Naive thymus-derived CD8-positive, alpha-beta T cell (primary cell): ENCODE results near the gene EID2B. TPM values are rescaled to one million over a fixed set of nuclear protein-coding genes. Genes with fewer than 3 reads are reported as not detected.

Source experiments
- ATAC-seq, 2 donors: fragments of 150-1000 bp; cut with Tn5 transposase in 1 of 2; sonication (Bioruptor Pico), chemical (Tn5 transposase) in 1 of 2; 1 replicate in 1 of 2; 2 replicates in 1 of 2; pipeline ENCODE4 v1.10.0; 2021; ENCODE audit warnings: mild to moderate bottlenecking in 2 of 2, moderate library complexity in 2 of 2
- POLR2A ChIA-PET: fragments of 350-600 bp; sonication (Branson Sonifier 250); formaldehyde crosslinking; loops from one replicate; lab custom pipeline; 2021; ENCODE audit warnings: antibody characterized with exemption; lab: Charles Lee
- DNase-seq, 10 donors: peaks; one replicate each; pipeline versions ENCODE4 v3.0.0 to v3.0.0-alpha.2; 2020 to 2022
- H3K27ac Mint-ChIP-seq, 10 donors: one replicate each; pipeline ENCODE4 v1.8.0; 2020 to 2022; ENCODE audit warnings: mild to moderate bottlenecking in 10 of 10, mixed read lengths in 10 of 10, moderate library complexity in 4 of 10, inconsistent platforms in 1 of 10
- H3K27me3 Mint-ChIP-seq, 5 donors: one replicate each; pipeline ENCODE4 v1.8.0; 2021 to 2022; ENCODE audit warnings: mixed read lengths in 5 of 5
- H3K36me3 Mint-ChIP-seq, 3 donors: one replicate each; pipeline ENCODE4 v1.8.0; 2020 to 2022; ENCODE audit warnings: mixed read lengths in 3 of 3, mild to moderate bottlenecking in 2 of 3, inconsistent platforms in 1 of 3
- H3K4me1 Mint-ChIP-seq, 4 donors: one replicate each; pipeline ENCODE4 v1.8.0; 2021 to 2022; ENCODE audit warnings: mixed read lengths in 4 of 4
- H3K4me3 Mint-ChIP-seq, 10 donors: one replicate each; pipeline ENCODE4 v1.8.0; 2020 to 2022; ENCODE audit warnings: mild to moderate bottlenecking in 10 of 10, mixed read lengths in 10 of 10, moderate library complexity in 6 of 10, inconsistent platforms in 1 of 10
- H3K9me3 Mint-ChIP-seq, 9 donors: one replicate each; pipeline ENCODE4 v1.8.0; 2020 to 2022; ENCODE audit warnings: mixed read lengths in 9 of 9, mild to moderate bottlenecking in 3 of 9, inconsistent platforms in 1 of 9, moderate library complexity in 1 of 9
- polyA plus RNA-seq, 3 donors: library from polyadenylated mRNA; unstranded; fragments of 300-500 nt; fragmentation: Illumina TruSeq; gene quantifications; one replicate each; pipeline ENCODE4 v1.2.3, GENCODE V29; 2021
- total RNA-seq, 8 experiments: library from RNA in 2 of 8; stranded (reverse) in 2 of 8; gene quantifications; one replicate each; pipeline ENCODE4 v1.2.3 and lab custom pipeline; 2021 to 2026

Gene EID2B
- total and polyA plus RNA-seq, 5 experiments from 2014 or later = 4.9 to 7.7 (median 6.4) TPM

GRCh38 chr19:39497701-39497995 is 35.0 kb downstream of the EID2B start:
- no peak for DNase-seq
- Mint-ChIP-seq H3K4me3 (peak overlapping the region in 4 of 10 donors; percentile 23 to 75 (median 57)), H3K27me3 (peaks cover 19 to 52% (median 30%) of the 10 kb centered on the region in 5 donors), H3K4me1 (peaks cover 15 to 27% (median 19%) of the 10 kb centered on the region in 4 donors), H3K36me3 (peaks cover 0 to 6% (median 0%) of the 10 kb centered on the region in 3 donors), H3K9me3 (peaks cover 0 to 2% (median 0%) of the 10 kb centered on the region in 9 donors), H3K27ac (no peak overlapping the region)
- POLR2A ChIA-PET = interaction anchor here (0.7 to 1.7 kb wide), 5 partner anchors 19 to 910 kb away, joined by 3 to 10 read pairs (median 3); partner anchors contain the start of genes EID2B and RPS16
- no peak for ATAC-seq

GRCh38 chr19:39496063-39496462 is 36.6 kb downstream of the EID2B start:
- ATAC-seq (no peak), DNase-seq (no peak)
- peaks cover 0 to 2% (median 0%) of the 10 kb centered on the region in 9 donors for H3K9me3 Mint-ChIP-seq
- H3K4me1 Mint-ChIP-seq = peaks cover 15 to 27% (median 19%) of the 10 kb centered on the region in 4 donors
- no peak overlapping the region for H3K27ac Mint-ChIP-seq
- peaks cover 0 to 11% (median 2%) of the 10 kb centered on the region in 3 donors for H3K36me3 Mint-ChIP-seq
- POLR2A ChIA-PET = no interaction called here
- H3K27me3 Mint-ChIP-seq = peaks cover 19 to 43% (median 24%) of the 10 kb centered on the region in 5 donors
- no peak overlapping the region for H3K4me3 Mint-ChIP-seq

GRCh38 chr19:39494661-39495060 is 38.0 kb downstream of the EID2B start:
- no peak for DNase-seq
- H3K27me3 Mint-ChIP-seq = peaks cover 9 to 29% (median 15%) of the 10 kb centered on the region in 5 donors
- H3K4me3 Mint-ChIP-seq = no peak overlapping the region
- H3K36me3 Mint-ChIP-seq = peaks cover 0 to 18% (median 2%) of the 10 kb centered on the region in 3 donors
- POLR2A ChIA-PET = no interaction called here
- H3K27ac Mint-ChIP-seq = no peak overlapping the region
- no peak for ATAC-seq
- no peaks in the 10 kb centered on the region for H3K9me3 Mint-ChIP-seq
- peaks cover 11 to 19% (median 15%) of the 10 kb centered on the region in 4 donors for H3K4me1 Mint-ChIP-seq

GRCh38 chr19:39492788-39493187 is 39.9 kb downstream of the EID2B start:
- peaks cover 0 to 11% (median 5%) of the 10 kb centered on the region in 5 donors for H3K27me3 Mint-ChIP-seq
- DNase-seq = no peak
- H3K36me3 Mint-ChIP-seq = peaks cover 0 to 35% (median 6%) of the 10 kb centered on the region in 3 donors
- H3K4me3 Mint-ChIP-seq = no peak overlapping the region
- peak overlapping the region in 2 of 10 donors; percentile 22 to 24 for H3K27ac Mint-ChIP-seq
- H3K9me3 Mint-ChIP-seq = no peaks in the 10 kb centered on the region
- ATAC-seq = no peak
- peaks cover 0 to 3% (median under 1%) of the 10 kb centered on the region in 4 donors for H3K4me1 Mint-ChIP-seq
- POLR2A ChIA-PET = interaction anchor here (1.1 kb wide), 1 partner anchor 311 kb away, joined by 3 read pairs; no protein-coding TSS in a partner anchor

- no peak for ATAC-seq
- POLR2A ChIA-PET = interaction anchor here (1.1 kb wide), 1 partner anchor 310 kb away, joined by 3 read pairs; no protein-coding TSS in a partner anchor
- Mint-ChIP-seq H3K4me3 (no peak overlapping the region), H3K36me3 (peaks cover 0 to 40% (median 6%) of the 10 kb centered on the region in 3 donors), H3K27ac (peak overlapping the region in 1 of 10 donors; percentile 48), H3K4me1 (no peaks in the 10 kb centered on the region), H3K27me3 (peaks cover 0 to 10% (median 3%) of the 10 kb centered on the region in 5 donors), H3K9me3 (no peaks in the 10 kb centered on the region)
- no peak for DNase-seq
These were observed 40.4 kb downstream of the EID2B start for GRCh38 chr19:39492225-39492624.

GRCh38 chr19:39489756-39490155 is 42.9 kb downstream of the EID2B start:
- H3K36me3 Mint-ChIP-seq = peaks cover 0 to 58% (median 6%) of the 10 kb centered on the region in 3 donors
- H3K9me3 Mint-ChIP-seq = no peaks in the 10 kb centered on the region
- DNase-seq (no peak), ATAC-seq (no peak)
- POLR2A ChIA-PET = no interaction called here
- no peak overlapping the region for H3K4me3 Mint-ChIP-seq
- no peaks in the 10 kb centered on the region for H3K27me3 Mint-ChIP-seq
- no peak overlapping the region for H3K27ac Mint-ChIP-seq
- H3K4me1 Mint-ChIP-seq = peaks cover 0 to 3% (median under 1%) of the 10 kb centered on the region in 4 donors

GRCh38 chr19:39483141-39483540 is 49.5 kb downstream of the EID2B start:
- Mint-ChIP-seq H3K36me3 (peaks cover 0 to 34% (median 0%) of the 10 kb centered on the region in 3 donors), H3K4me1 (peaks cover 18 to 36% (median 28%) of the 10 kb centered on the region in 4 donors), H3K27ac (peak overlapping the region in 2 of 10 donors; percentile 65 to 73), H3K4me3 (peak overlapping the region in 7 of 10 donors; percentile 35 to 93 (median 39)), H3K9me3 (no peaks in the 10 kb centered on the region), H3K27me3 (no peaks in the 10 kb centered on the region)
- no peak for ATAC-seq
- POLR2A ChIA-PET = no interaction called here
- DNase-seq = no peak

- POLR2A ChIA-PET = no interaction called here
- no peak for DNase-seq
- Mint-ChIP-seq H3K4me3 (peak overlapping the region; percentile 84 to 94 (median 93)), H3K9me3 (no peaks in the 10 kb centered on the region), H3K4me1 (peaks cover 16 to 36% (median 28%) of the 10 kb centered on the region in 4 donors), H3K27ac (peak overlapping the region; percentile 71 to 98 (median 94)), H3K27me3 (no peaks in the 10 kb centered on the region), H3K36me3 (peaks cover 0 to 28% (median 0%) of the 10 kb centered on the region in 3 donors)
- no peak for ATAC-seq
These were observed 51.0 kb downstream of the EID2B start for GRCh38 chr19:39481676-39482075.

- H3K9me3 Mint-ChIP-seq = no peaks in the 10 kb centered on the region
- peaks cover 0 to 26% (median 0%) of the 10 kb centered on the region in 3 donors for H3K36me3 Mint-ChIP-seq
- peak overlapping the region; percentile 48 to 98 (median 94) for H3K27ac Mint-ChIP-seq
- peaks cover 16 to 33% (median 28%) of the 10 kb centered on the region in 4 donors for H3K4me1 Mint-ChIP-seq
- POLR2A ChIA-PET = interaction anchor here (0.5 to 1.2 kb wide), 4 partner anchors 36 to 631 kb away, joined by 3 to 11 read pairs (median 6); partner anchors contain the start of genes HNRNPL, MED29, PAF1 and RPS16
- DNase-seq (no peak), ATAC-seq (no peak)
- H3K27me3 Mint-ChIP-seq = no peaks in the 10 kb centered on the region
- H3K4me3 Mint-ChIP-seq = peak overlapping the region; percentile 84 to 94 (median 93)
These were observed 51.5 kb downstream of the EID2B start for GRCh38 chr19:39481229-39481545.

Other genes with a start within 250 kb of the EID2B start
- gene IFNL1, start 236.4 kb downstream of the EID2B start, total RNA-seq = not detected
- under 1 TPM in 1 of 3 donors, not detected in 2; 0.65 TPM for gene IFNL1, start 236.4 kb downstream of the EID2B start, polyA plus RNA-seq
- 10 to 100 TPM; 10.1 TPM for gene LRFN1, start 212.0 kb downstream of the EID2B start, total RNA-seq
- 1 to 10 TPM; 3.2 to 4.4 (median 3.5) TPM for gene LRFN1, start 212.0 kb downstream of the EID2B start, polyA plus RNA-seq
- gene GMFG, start 196.8 kb downstream of the EID2B start, total RNA-seq = 100 to 1,000 TPM; 373 to 393 TPM
- gene GMFG, start 196.8 kb downstream of the EID2B start, polyA plus RNA-seq = 1,000 to 10,000 TPM; 1,026 to 1,392 (median 1,316) TPM
- gene SAMD4B, start 190.4 kb downstream of the EID2B start, total RNA-seq = 10 to 100 TPM; 49.8 to 55.2 TPM
- 10 to 100 TPM in 1 of 3 donors, 1 to 10 TPM in 2; 5.4 to 12.3 (median 6.4) TPM for gene SAMD4B, start 190.4 kb downstream of the EID2B start, polyA plus RNA-seq
- gene PAF1, start 141.7 kb downstream of the EID2B start, total RNA-seq = 10 to 100 TPM; 44.4 to 47.4 TPM
- gene PAF1, start 141.7 kb downstream of the EID2B start, polyA plus RNA-seq = 10 to 100 TPM; 30.7 to 53.0 (median 43.8) TPM
- gene MED29, start 141.5 kb downstream of the EID2B start, total RNA-seq = 10 to 100 TPM; 53.8 to 59.0 TPM
- 10 to 100 TPM; 48.1 to 71.4 (median 59.6) TPM for gene MED29, start 141.5 kb downstream of the EID2B start, polyA plus RNA-seq
- 100 to 1,000 TPM; 184 to 188 TPM for gene ZFP36, start 126.0 kb downstream of the EID2B start, total RNA-seq
- gene ZFP36, start 126.0 kb downstream of the EID2B start, polyA plus RNA-seq = 100 to 1,000 TPM in 2 of 3 donors, 10 to 100 TPM in 1; 70.4 to 137 (median 109) TPM
- gene PLEKHG2, start 120.2 kb downstream of the EID2B start, total RNA-seq = 10 to 100 TPM; 14.3 to 23.8 TPM
- gene PLEKHG2, start 120.2 kb downstream of the EID2B start, polyA plus RNA-seq = 1 to 10 TPM; 4.2 to 5.0 (median 4.8) TPM
- 1,000 to 10,000 TPM; 3,730 to 3,760 TPM for gene RPS16, start 96.9 kb downstream of the EID2B start, total RNA-seq
- 1,000 to 10,000 TPM; 2,588 to 2,812 (median 2,742) TPM for gene RPS16, start 96.9 kb downstream of the EID2B start, polyA plus RNA-seq
- 100 to 1,000 TPM; 185 to 196 TPM for gene SUPT5H, start 87.3 kb downstream of the EID2B start, total RNA-seq
- 100 to 1,000 TPM in 1 of 3 donors, 10 to 100 TPM in 2; 79.9 to 115 (median 96.6) TPM for gene SUPT5H, start 87.3 kb downstream of the EID2B start, polyA plus RNA-seq
- gene TIMM50, start 52.0 kb downstream of the EID2B start, total RNA-seq = 10 to 100 TPM; 47.5 to 52.1 TPM
- 10 to 100 TPM; 41.4 to 53.3 (median 44.6) TPM for gene TIMM50, start 52.0 kb downstream of the EID2B start, polyA plus RNA-seq
- under 1 TPM; 0.22 to 0.36 TPM for gene DLL3, start 33.9 kb downstream of the EID2B start, total RNA-seq
- gene DLL3, start 33.9 kb downstream of the EID2B start, polyA plus RNA-seq = 1 to 10 TPM; 1.1 to 1.9 (median 1.8) TPM
- gene SELENOV, start 17.7 kb downstream of the EID2B start, total RNA-seq = not detected
- not detected for gene SELENOV, start 17.7 kb downstream of the EID2B start, polyA plus RNA-seq
- 10 to 100 TPM; 20.3 to 21.2 TPM for gene EID2, start 7.3 kb upstream of the EID2B start, total RNA-seq
- gene EID2, start 7.3 kb upstream of the EID2B start, polyA plus RNA-seq = 10 to 100 TPM; 19.8 to 37.1 (median 22.1) TPM
- gene LGALS13, start 69.7 kb upstream of the EID2B start, total RNA-seq = not detected
- gene LGALS13, start 69.7 kb upstream of the EID2B start, polyA plus RNA-seq = not detected
- gene LGALS16, start 123.1 kb upstream of the EID2B start, total RNA-seq = not detected
- not detected for gene LGALS16, start 123.1 kb upstream of the EID2B start, polyA plus RNA-seq
- gene LGALS14, start 171.6 kb upstream of the EID2B start, total RNA-seq = not detected
- gene LGALS14, start 171.6 kb upstream of the EID2B start, polyA plus RNA-seq = not detected
- not detected for gene CLC, start 205.2 kb upstream of the EID2B start, total RNA-seq
- not detected for gene CLC, start 205.2 kb upstream of the EID2B start, polyA plus RNA-seq
- gene LEUTX, start 246.0 kb upstream of the EID2B start, total RNA-seq = not detected
- gene LEUTX, start 246.0 kb upstream of the EID2B start, polyA plus RNA-seq = not detected